HG03558 (cell line): ENCODE data around the gene BCL2L13.

Experiments
- ATAC-seq: cut with Tn5 transposase; IDR thresholded peaks from one replicate; pipeline ENCODE4 v1.9.1; 2021; ENCODE audit warnings: moderate number of reproducible peaks; ENCODE audit not compliant: unreplicated experiment; ENCODE audit errors: extremely low read depth

Gene BCL2L13

GRCh38 chr22:17725500-17725796 is 86.9 kb downstream of the BCL2L13 start:
- ATAC-seq, result no peak

- ATAC-seq, result no peak
Measured at GRCh38 chr22:17726006-17726927, 87.7 kb downstream of the BCL2L13 start.

- no peak for ATAC-seq
Measured at GRCh38 chr22:17726928-17727897, 88.7 kb downstream of the BCL2L13 start.

DNA sequence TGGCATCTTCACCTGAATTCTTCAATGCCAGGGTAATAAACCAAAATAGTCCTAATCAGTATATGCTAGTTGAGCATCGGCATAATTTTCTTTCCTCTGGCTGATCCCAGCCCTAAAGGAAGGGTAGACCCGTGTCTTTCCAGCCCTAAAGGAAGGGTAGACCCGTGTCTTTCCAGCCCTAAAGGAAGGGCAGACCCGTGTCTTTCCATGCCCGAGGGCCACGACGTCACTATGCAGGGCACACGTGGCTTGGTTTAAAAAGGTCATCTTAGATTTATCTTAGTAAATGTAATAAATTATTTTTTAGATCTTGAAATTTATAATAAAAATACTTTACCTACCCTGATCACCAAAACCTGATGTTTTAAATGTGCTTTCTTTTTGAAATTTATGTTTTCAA is 90.2 kb downstream of the BCL2L13 start:
- no peak for ATAC-seq

DNA sequence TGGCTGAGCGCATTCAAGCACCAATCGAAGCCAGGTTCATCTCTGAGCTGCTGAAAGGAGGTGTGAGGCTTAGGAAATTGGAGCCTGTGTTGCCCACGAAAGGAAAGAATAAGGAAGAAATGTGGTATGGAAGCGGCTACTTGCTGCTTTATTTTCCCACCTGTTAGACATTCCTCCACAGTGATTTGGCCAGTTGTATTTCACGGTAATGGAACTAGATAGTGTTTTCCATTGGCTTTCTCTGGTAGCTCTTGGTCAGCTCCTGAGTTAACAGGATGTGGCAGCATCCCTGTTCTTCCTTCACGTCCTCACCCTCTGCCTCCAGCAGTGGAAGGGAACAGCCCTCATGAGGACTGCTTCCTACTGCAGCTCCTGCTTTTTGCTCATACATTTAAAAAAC is 91.0 kb downstream of the BCL2L13 start:
- no peak for ATAC-seq

DNA sequence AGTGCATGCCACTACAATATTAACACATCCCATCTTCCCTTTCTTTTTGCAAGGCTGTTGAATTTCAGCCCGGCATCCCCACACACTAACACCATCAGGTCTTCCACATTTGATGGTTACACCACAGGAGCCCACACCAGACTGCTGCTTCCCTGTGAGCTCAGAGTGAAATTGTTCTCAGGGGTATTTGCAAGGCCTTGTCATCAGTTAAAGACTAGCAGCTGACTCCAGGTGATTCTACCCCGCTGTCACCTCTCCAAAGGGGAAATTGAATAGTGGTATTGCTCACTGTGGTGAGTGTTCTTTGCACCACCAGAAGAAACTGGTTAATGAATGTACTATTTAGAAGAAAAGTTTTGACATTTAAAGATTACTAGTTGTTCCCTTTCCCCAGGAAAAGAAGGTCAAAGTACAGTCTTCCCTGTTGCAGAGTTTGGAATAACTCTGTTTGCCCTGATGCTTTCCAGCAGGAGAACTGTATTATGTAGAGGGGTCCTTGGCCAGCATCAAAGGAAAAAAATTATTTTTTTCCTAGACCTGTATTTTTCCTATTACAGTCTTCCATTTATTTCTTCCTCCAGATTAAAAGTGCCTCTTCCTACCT is 93.8 kb downstream of the BCL2L13 start:
- no peak for ATAC-seq

- no peak for ATAC-seq
Measured at GRCh38 chr22:17733466-17733865, 94.9 kb downstream of the BCL2L13 start.

- ATAC-seq, result no peak
Measured at GRCh38 chr22:17734187-17734586, 95.6 kb downstream of the BCL2L13 start.

GRCh38 chr22:17738386-17739128 is 100.0 kb downstream of the BCL2L13 start:
- ATAC-seq, result no peak

GRCh38 chr22:17739196-17739975 is 100.8 kb downstream of the BCL2L13 start:
- no peak for ATAC-seq

GRCh38 chr22:17741866-17742526 is 103.4 kb downstream of the BCL2L13 start:
- no peak for ATAC-seq

DNA sequence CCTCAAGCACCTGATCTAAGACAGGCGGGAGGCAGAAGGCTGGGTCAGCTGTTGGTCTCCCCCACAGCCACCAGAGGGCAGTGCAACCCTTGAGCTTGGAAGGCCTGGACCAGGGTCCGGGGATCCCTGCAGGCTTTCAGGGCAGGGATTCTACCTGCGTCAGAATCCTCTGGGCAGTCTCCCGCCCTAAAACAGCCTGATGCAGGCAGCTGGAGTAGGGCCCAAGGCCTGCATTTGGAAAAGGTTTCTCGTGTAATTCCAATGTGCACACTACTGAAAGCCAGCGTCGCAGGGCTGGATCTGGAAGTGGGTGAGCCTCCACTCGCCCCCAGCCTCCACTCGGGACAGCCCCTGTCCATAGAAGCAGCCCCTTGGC is 104.0 kb downstream of the BCL2L13 start:
- no peak for ATAC-seq

DNA sequence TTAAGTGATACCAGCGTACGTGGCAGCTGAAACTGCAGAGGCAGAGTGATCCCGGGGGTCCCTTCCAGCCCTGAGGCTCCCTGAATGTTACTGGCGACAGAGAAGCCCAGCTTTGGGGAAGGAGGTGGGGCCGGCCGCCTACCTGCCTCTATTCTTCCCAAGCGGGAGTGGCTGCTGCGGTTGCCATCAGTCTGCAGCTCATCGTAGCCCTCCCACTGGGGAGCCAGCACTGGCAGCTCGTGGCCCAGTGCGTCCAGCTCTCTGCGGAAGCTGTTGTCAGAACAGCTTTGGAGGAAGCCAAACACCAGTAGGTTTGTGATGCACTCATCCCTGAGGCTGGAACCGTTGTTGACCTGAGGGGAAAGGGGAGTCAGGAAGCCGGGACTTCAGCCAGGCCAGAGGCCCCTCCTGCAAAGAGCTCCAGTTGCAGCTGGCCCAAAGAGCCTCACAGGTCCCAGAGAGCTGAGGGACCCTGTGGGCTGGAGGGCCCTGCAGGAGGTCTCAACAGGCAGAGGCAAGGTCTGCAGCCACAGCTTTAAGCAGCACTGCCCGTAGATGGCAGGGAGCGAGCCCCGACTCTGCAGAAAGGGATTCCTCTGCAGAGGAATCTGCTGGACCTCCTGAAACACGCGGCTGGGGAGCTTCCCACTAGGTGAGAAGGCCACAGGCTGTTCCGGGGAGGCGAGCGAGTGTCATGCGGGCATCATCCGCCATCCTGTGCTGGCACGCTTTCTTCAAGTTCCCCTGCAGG is 105.3 kb downstream of the BCL2L13 start:
- no peak for ATAC-seq

DNA sequence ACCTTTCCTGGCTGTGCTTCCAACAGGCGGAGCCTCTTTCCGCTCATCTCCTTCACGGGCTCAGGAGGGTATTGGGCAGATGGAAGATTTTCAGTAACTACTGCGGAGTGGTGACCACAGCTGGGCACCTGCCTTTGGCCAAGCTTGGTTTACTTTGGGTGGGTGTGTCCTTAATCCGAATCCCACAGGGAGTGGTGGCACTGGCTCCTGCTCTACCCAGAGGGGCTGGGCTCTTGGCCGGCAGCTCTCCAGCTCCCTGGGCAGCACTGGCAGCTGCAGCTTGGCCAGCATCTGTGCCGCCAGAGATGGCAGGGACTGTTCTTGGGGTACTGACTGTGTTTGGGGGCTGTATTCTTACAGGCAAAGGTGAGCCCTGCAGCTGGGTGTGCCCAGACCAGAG is 105.9 kb downstream of the BCL2L13 start:
- ATAC-seq, result no peak

GRCh38 chr22:17746916-17747315 is 108.4 kb downstream of the BCL2L13 start:
- ATAC-seq, result no peak

DNA sequence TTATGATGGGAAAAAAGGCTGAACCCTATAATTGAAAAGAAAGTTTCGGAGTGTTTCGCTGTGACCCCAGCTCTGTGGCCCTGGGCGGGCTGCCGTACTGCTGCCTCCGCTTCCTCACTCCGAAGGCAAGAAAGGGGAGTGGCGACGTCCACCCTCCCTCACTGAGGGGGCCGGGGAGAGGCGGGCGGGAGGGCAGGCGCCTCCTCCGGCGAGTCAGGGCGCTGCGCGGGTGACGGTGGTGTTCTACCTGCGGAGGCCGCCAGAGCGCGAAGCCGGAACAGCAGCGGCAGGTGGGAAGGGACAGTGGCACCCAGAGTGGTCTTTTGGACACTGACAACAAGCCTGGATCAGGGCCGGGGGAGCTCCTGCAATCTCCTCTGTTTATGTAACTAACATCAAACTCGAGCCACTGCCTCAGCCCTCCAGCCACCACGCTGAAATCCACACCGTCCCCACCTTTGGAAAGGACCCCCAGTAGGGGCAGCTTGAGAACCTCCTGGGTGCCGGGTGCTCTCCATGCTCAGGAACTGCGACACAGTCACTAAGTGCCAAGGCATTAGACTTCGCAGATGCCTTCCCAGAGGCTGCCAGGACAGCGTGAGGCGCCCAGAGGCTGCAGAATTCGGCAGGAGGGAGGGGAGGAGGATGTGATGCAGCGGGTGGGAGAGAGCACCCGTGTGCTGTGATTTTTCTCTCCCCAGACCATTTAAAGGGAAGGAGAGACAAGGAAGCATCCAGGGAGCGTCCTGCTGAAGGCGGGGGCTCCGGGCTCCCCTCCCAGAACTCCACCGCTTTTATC is 110.2 kb downstream of the BCL2L13 start:
- no peak for ATAC-seq

DNA sequence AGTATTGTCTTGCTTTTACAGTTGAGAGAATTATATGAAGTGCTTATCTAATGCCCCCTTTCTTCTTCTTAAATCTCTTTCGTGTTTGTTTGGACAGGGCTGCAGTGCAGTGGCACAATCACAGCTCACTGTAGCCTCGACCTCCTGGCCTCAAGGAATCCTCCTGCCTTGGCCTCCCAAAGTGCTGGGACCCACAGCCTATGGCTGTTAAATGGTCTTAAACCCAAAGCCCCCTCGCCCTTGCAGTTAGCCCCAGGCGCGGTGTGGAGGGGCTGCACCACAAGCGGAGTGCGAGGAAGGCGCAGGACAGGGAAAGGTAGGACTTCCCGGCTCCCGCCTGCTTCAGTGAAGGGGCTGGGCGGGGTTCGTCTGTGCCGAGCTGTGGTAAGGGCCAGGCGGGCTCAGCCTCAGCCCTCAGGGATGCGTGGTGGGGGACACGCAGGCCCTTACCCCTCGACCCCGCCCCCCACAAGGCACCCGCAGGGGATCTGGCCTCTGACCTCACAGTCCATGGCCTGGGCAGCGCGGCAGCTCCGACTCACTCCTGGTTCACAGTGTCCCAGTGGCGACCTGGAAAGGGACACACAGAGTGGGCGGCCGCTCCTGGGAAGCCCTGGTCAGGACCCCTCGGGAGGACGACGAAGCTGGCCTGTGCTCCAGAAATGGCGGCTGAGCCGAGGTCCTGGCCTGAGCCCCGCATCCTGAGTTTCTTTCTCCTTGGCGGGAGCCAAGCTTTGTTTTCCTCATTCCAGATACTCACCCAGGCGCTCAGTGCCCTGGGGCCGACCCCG is 111.2 kb downstream of the BCL2L13 start:
- no peak for ATAC-seq
